CD4-positive, alpha-beta T cell treated with Interleukin-4 for 4 hours (primary cell): Measurements from ENCODE around the gene UBE2N.
"Not testable (repeated sequence)": the region's sequence is repeated elsewhere in the genome, so short reads cannot be mapped to it uniquely, and the experiment has no call there.

Source experiments
- DNase-seq: peaks from one replicate; pipeline ENCODE4 v3.0.0-alpha.2; 2020

Gene UBE2N

GRCh38 chr12:93442411-93443340 is 929 bp upstream of the UBE2N start:
- no peak for DNase-seq

- DNase-seq, result peak; percentile 48
Measured at GRCh38 chr12:93441081-93441616, 598 bp downstream of the UBE2N start.

- DNase-seq, result peak; percentile 40
Measured at GRCh38 chr12:93440043-93440835, 1.5 kb downstream of the UBE2N start.

- DNase-seq, result no peak
Measured at GRCh38 chr12:93438266-93439050, 3.3 kb downstream of the UBE2N start.

- no peak for DNase-seq
Measured at GRCh38 chr12:93434256-93434865, 7.4 kb downstream of the UBE2N start.

- not testable (repeated sequence) for DNase-seq
Measured at GRCh38 chr12:93432031-93432430, 9.7 kb downstream of the UBE2N start.

- DNase-seq, result no peak
Measured at GRCh38 chr12:93430280-93430679, 11.5 kb downstream of the UBE2N start.

- DNase-seq, result no peak
Measured at GRCh38 chr12:93429852-93430251, 11.9 kb downstream of the UBE2N start.

GRCh38 chr12:93429448-93429847 is 12.3 kb downstream of the UBE2N start:
- DNase-seq, result no peak

GRCh38 chr12:93427779-93428564 is 13.8 kb downstream of the UBE2N start:
- DNase-seq, result no peak

GRCh38 chr12:93426412-93426805 is 15.3 kb downstream of the UBE2N start:
- DNase-seq, result peak; percentile 17

GRCh38 chr12:93425736-93426411 is 15.9 kb downstream of the UBE2N start:
- DNase-seq, result no peak

GRCh38 chr12:93422050-93422449 is 19.7 kb downstream of the UBE2N start:
- DNase-seq, result no peak

- DNase-seq, result peak; percentile 64
Measured at GRCh38 chr12:93419388-93420034, 22.2 kb downstream of the UBE2N start.

- DNase-seq, result no peak
Measured at GRCh38 chr12:93417967-93418480, 23.7 kb downstream of the UBE2N start.

- DNase-seq, result no peak
Measured at GRCh38 chr12:93415723-93416464, 25.9 kb downstream of the UBE2N start.

- DNase-seq, result no peak
Measured at GRCh38 chr12:93413064-93413463, 28.7 kb downstream of the UBE2N start.

- not testable (repeated sequence) for DNase-seq
Measured at GRCh38 chr12:93412396-93412795, 29.4 kb downstream of the UBE2N start.

- not testable (repeated sequence) for DNase-seq
Measured at GRCh38 chr12:93411060-93411459, 30.7 kb downstream of the UBE2N start.
